ENCODE data around the gene COG3.

DNA sequence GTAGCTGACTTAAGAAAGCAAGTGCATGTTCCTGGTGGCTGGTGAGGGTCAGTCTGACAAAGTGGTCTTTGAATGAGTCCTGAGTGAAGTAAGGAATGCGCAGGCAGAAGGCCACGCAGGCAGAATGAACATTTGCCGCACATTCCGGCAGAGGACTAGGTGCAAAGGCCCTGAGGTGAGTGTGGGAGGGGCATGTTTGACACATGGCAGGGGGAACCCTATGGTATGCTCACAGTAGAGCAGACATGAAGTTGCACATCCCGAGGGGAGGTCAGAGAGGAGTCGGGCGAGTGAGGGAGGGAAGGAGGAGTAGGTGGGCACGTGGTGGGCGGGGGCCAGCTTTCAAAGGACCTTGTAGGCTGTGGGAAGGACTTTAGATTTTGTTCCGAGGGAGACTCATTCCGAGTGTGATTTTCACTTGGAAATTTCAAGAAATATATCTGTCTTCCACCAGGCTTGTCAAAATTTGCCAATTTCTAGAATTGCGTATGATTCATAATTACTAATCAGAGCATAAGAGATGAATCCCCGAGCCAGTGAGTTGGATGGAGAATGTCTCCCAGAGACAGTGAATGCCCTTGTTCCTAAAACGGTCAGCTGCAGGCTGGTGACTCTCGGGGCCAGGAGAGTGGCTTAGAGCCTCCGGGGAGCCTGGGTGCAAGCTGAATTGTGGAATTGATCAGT, 110.5 kb downstream of the COG3 start:
- TF ChIP-seq EZH2 (IDR thresholded peaks at IDR 0.05) (no peak), POLR2AphosphoS5 (IDR thresholded peaks at IDR 0.05; ENCODE audit: borderline replicate concordance, low read depth, low read length) (no peak)

Data from SK-N-MC (cell line).